GM19372 (cell line): ENCODE measurements around the gene AP1M1.
"Not testable (repeated sequence)": the region's sequence is repeated elsewhere in the genome, so short reads cannot be mapped to it uniquely, and the experiment has no call there.

Experiments used
- ATAC-seq: cut with Tn5 transposase; IDR thresholded peaks from one replicate; pipeline ENCODE4 v1.9.1; 2021; ENCODE audit warnings: mild to moderate bottlenecking, low read depth, moderate library complexity; ENCODE audit not compliant: unreplicated experiment

AP1M1 gene

GRCh38 chr19:16258440-16258903 is 60.8 kb downstream of the AP1M1 start:
- ATAC-seq, result no peak

GRCh38 chr19:16259385-16260159 is 61.9 kb downstream of the AP1M1 start:
- ATAC-seq, result no peak

GRCh38 chr19:16260160-16260811 is 62.6 kb downstream of the AP1M1 start:
- ATAC-seq, result no peak

- ATAC-seq, result no peak
Measured at GRCh38 chr19:16260812-16261161, 63.1 kb downstream of the AP1M1 start.

GRCh38 chr19:16261584-16262368 is 64.1 kb downstream of the AP1M1 start:
- no peak for ATAC-seq

- ATAC-seq, result no peak
Measured at GRCh38 chr19:16262618-16263017, 64.9 kb downstream of the AP1M1 start.

GRCh38 chr19:16263141-16263761 is 65.5 kb downstream of the AP1M1 start:
- no peak for ATAC-seq

GRCh38 chr19:16265205-16265604 is 67.5 kb downstream of the AP1M1 start:
- ATAC-seq, result no peak

GRCh38 chr19:16265890-16266585 is 68.3 kb downstream of the AP1M1 start:
- no peak for ATAC-seq

GRCh38 chr19:16266586-16266942 is 68.9 kb downstream of the AP1M1 start:
- ATAC-seq, result no peak

GRCh38 chr19:16268676-16269319 is 71.1 kb downstream of the AP1M1 start:
- ATAC-seq, result no peak

GRCh38 chr19:16272945-16273344 is 75.2 kb downstream of the AP1M1 start:
- ATAC-seq, result no peak

GRCh38 chr19:16274447-16274846 is 76.7 kb downstream of the AP1M1 start:
- ATAC-seq, result no peak

- no peak for ATAC-seq
Measured at GRCh38 chr19:16280306-16280705, 82.6 kb downstream of the AP1M1 start.

GRCh38 chr19:16281743-16282142 is 84.0 kb downstream of the AP1M1 start:
- ATAC-seq, result no peak

GRCh38 chr19:16283210-16284061 is 85.7 kb downstream of the AP1M1 start:
- no peak for ATAC-seq

- ATAC-seq, result no peak
Measured at GRCh38 chr19:16284505-16284904, 86.8 kb downstream of the AP1M1 start.

- ATAC-seq, result not testable (repeated sequence)
Measured at GRCh38 chr19:16285079-16285478, 87.4 kb downstream of the AP1M1 start.
